IMR-90 (cell line): ENCODE data around the gene MIEF2. TPM values are rescaled to one million over a fixed set of nuclear protein-coding genes. Genes with fewer than 3 reads are reported as not detected.

Experiments used
- ATAC-seq: fragments of 200-7000 bp; cut with Tn5 transposase; 2 replicates; pipeline ENCODE4 v1.9.1; 2020; ENCODE audit warnings: low read depth, mild to moderate bottlenecking, moderate library complexity
- BruUV-seq: library from RNA; stranded (reverse); fragments of 400-500 nt; replicated peaks from 2 replicates; lab custom pipeline; 2021; lab: Mats Ljungman, UMichigan
- CTCF ChIA-PET: fragments of 300-600 bp; formaldehyde crosslinking; extraction: SDS; loops from one replicate; lab custom pipeline; 2021; ENCODE audit warnings: antibody characterized with exemption; lab: Yijun Ruan, JAX
- POLR2A ChIA-PET: fragments of 300-600 bp; sonication (Branson Sonifier 250); formaldehyde crosslinking; loops from one replicate; lab custom pipeline; 2022; ENCODE audit warnings: antibody characterized with exemption; ENCODE audit not compliant: unreplicated experiment; lab: Charles Lee
- DNase-seq: peaks from one replicate; pipeline ENCODE4 v3.0.0; 2013
- H2AFZ ChIP-seq: replicated peaks from 2 replicates; pipeline ENCODE3; 2013; ENCODE audit warnings: low read length, mild to moderate bottlenecking; ENCODE audit not compliant: poor library complexity
- H2AK5ac ChIP-seq: 2 replicates; pipeline ENCODE4 v1.6.1; 2013; ENCODE audit warnings: low read depth, low read length, inconsistent platforms
- H2AK9ac ChIP-seq: replicated peaks from 2 replicates; pipeline ENCODE3; 2013; ENCODE audit warnings: mild to moderate bottlenecking, low read depth, low read length, moderate library complexity; ENCODE audit not compliant: poor library complexity
- H2BK120ac ChIP-seq: 2 replicates; pipeline ENCODE4 v1.6.1; 2013; ENCODE audit warnings: low read depth, low read length, inconsistent platforms
- H2BK15ac ChIP-seq: 3 replicates; pipeline ENCODE4 v1.6.1; 2013; ENCODE audit warnings: low read depth, low read length, inconsistent platforms
- H2BK20ac ChIP-seq: 2 replicates; pipeline ENCODE4 v1.6.1; 2013; ENCODE audit warnings: low read depth, mild to moderate bottlenecking, inconsistent platforms, low read length, moderate library complexity
- H2BK5ac ChIP-seq: 2 replicates; pipeline ENCODE4 v1.6.1; 2013; ENCODE audit warnings: mild to moderate bottlenecking, low read depth, low read length, inconsistent platforms; ENCODE audit not compliant: poor library complexity, severe bottlenecking
- H3K14ac ChIP-seq: replicated peaks from 2 replicates; pipeline ENCODE4 v1.6.1; 2013; ENCODE audit warnings: low read depth, low read length, inconsistent platforms
- H3K18ac ChIP-seq: 2 replicates; pipeline ENCODE4 v1.6.1; 2013; ENCODE audit warnings: low read depth, low read length, control low read depth
- H3K23ac ChIP-seq: 2 replicates; pipeline ENCODE4 v1.6.1; 2013; ENCODE audit warnings: low read depth, low read length, inconsistent platforms
- H3K27ac ChIP-seq: 2 replicates; pipeline ENCODE4 v1.5.1; 2013; ENCODE audit warnings: mild to moderate bottlenecking, control low read depth, low read length; ENCODE audit not compliant: insufficient read depth
- H3K27me3 ChIP-seq: 2 replicates; pipeline ENCODE4 v1.6.1; 2013; ENCODE audit warnings: low read length; ENCODE audit not compliant: control insufficient read depth, insufficient read depth
- H3K36me3 ChIP-seq: 2 replicates; pipeline ENCODE4 v1.6.1; 2013; ENCODE audit warnings: low read length, mixed read lengths; ENCODE audit not compliant: control insufficient read depth, insufficient read depth
- H3K4ac ChIP-seq: 2 replicates; pipeline ENCODE4 v1.6.1; 2013; ENCODE audit warnings: low read depth, low read length, inconsistent platforms
- H3K4me1 ChIP-seq: 2 replicates; pipeline ENCODE4 v1.6.1; 2013; ENCODE audit warnings: low read length, mixed read lengths; ENCODE audit not compliant: control insufficient read depth, insufficient read depth
- H3K4me2 ChIP-seq: 2 replicates; pipeline ENCODE4 v1.6.1; 2013; ENCODE audit warnings: low read depth, mild to moderate bottlenecking, control low read depth, low read length, moderate library complexity
- H3K4me3 ChIP-seq: 2 replicates; pipeline ENCODE4 v1.5.1; 2013; ENCODE audit warnings: low read depth, mild to moderate bottlenecking, control low read depth, low read length, moderate library complexity; ENCODE audit not compliant: insufficient read depth
- H3K56ac ChIP-seq: 2 replicates; pipeline ENCODE4 v1.6.1; 2013; ENCODE audit warnings: low read length, inconsistent platforms; ENCODE audit not compliant: insufficient read depth; ENCODE audit errors: extremely low read depth
- H3K79me1 ChIP-seq, 2 experiments: 2 replicates each; pipeline ENCODE4 v1.6.1; 2013; ENCODE audit warnings: low read length in 2 of 2, inconsistent platforms in 1 of 2, low read depth in 1 of 2
- H3K9ac ChIP-seq: 2 replicates; pipeline ENCODE4 v1.6.1; 2013; ENCODE audit warnings: low read depth, low read length, control low read depth
- H3K9me1 ChIP-seq: 2 replicates; pipeline ENCODE4 v1.6.1; 2013; ENCODE audit warnings: low read length, inconsistent platforms; ENCODE audit not compliant: insufficient read depth
- H3K9me3 ChIP-seq: 2 replicates; pipeline ENCODE4 v1.6.1; 2013; ENCODE audit warnings: low read length; ENCODE audit not compliant: control insufficient read depth, insufficient read depth
- H4K20me1 ChIP-seq: 2 replicates; pipeline ENCODE4 v1.6.1; 2013; ENCODE audit warnings: low read length, inconsistent platforms; ENCODE audit not compliant: insufficient read depth
- H4K5ac ChIP-seq: 2 replicates; pipeline ENCODE4 v1.6.1; 2013; ENCODE audit warnings: mild to moderate bottlenecking, low read depth, low read length, control low read depth
- H4K8ac ChIP-seq, 2 experiments: 2 replicates each; pipeline ENCODE4 v1.6.1; 2013; ENCODE audit warnings: low read depth in 2 of 2, low read length in 2 of 2, control low read depth in 1 of 2, inconsistent platforms in 1 of 2
- H4K91ac ChIP-seq: 2 replicates; pipeline ENCODE4 v1.6.1; 2013; ENCODE audit warnings: low read depth, low read length, inconsistent platforms; ENCODE audit not compliant: insufficient read depth
- CEBPB ChIP-seq: IDR thresholded peaks from 2 replicates; pipeline ENCODE4 v1.6.1; 2012; ENCODE audit warnings: low read depth, low read length, improper control_type of control experiment
- CTCF ChIP-seq: conservative IDR thresholded peaks from 2 replicates; pipeline ENCODE4 v1.5.1; 2012; ENCODE audit warnings: mild to moderate bottlenecking, low read depth, low read length, improper control_type of control experiment
- ELK1 ChIP-seq: fragments of 150-350 bp; IDR thresholded peaks from 2 replicates; pipeline ENCODE4 v1.6.1; 2016; ENCODE audit warnings: low read depth, mild to moderate bottlenecking, low read length, moderate library complexity, borderline replicate concordance
- MAZ ChIP-seq: IDR thresholded peaks from 2 replicates; pipeline ENCODE4 v1.6.1; 2012; ENCODE audit warnings: low read depth, mild to moderate bottlenecking, low read length, improper control_type of control experiment, moderate library complexity, borderline replicate concordance
- NFE2L2 ChIP-seq: fragments of 150-350 bp; IDR thresholded peaks from 2 replicates; pipeline ENCODE4 v1.6.1; 2016; ENCODE audit warnings: low read depth, mild to moderate bottlenecking, low read length
- RCOR1 ChIP-seq: IDR thresholded peaks from 2 replicates; pipeline ENCODE4 v1.6.1; 2012; ENCODE audit warnings: mild to moderate bottlenecking, low read length, improper control_type of control experiment; ENCODE audit not compliant: insufficient replicate concordance
- SMC3 ChIP-seq: fragments of 150-350 bp; IDR thresholded peaks from 2 replicates; pipeline ENCODE4 v1.6.1; 2016; ENCODE audit warnings: low read depth, mild to moderate bottlenecking, antibody characterized with exemption, low read length, moderate library complexity
- WGBS, 2 experiments: methylation state at CpG; one replicate each; pipeline versions ENCODE4 v1.1.5 to v1.1.7; 2013; ENCODE audit warnings: missing lambda C conversion rate in 2 of 2; ENCODE audit not compliant: insufficient read length in 1 of 2; ENCODE audit errors: extremely low coverage in 2 of 2; 5-methylcytosine and 5-hydroxymethylcytosine counted together
- dilution Hi-C: fragments of 300-500 bp; cut with HindIII; formaldehyde crosslinking; loops from one replicate; pipeline ENCODE4 v1.14.3; 2018; ENCODE audit warnings: low sequenced_read_pairs; ENCODE audit not compliant: unreplicated experiment
- in situ Hi-C: fragments of 300-500 bp; cut with MboI; formaldehyde crosslinking; loops from 3 replicates; pipeline ENCODE4 v1.14.3; 2019; ENCODE audit warnings: low sequenced_read_pairs, inconsistent platforms, mixed read lengths
- intact Hi-C: fragments of 100-400 bp; cut with micrococcal nuclease; formaldehyde crosslinking; loops from 2 replicates; pipeline ENCODE4 v1.10.0; 2022
- polyA plus RNA-seq, 3 experiments: library from polyadenylated mRNA; depleted of rRNA; stranded (reverse); fragments of >200 nt; gene quantifications; 2 replicates each; pipeline ENCODE4 v1.2.3, GENCODE V29; 2012; ENCODE audit warnings: low replicate concordance in 1 of 3
- total RNA-seq: library from RNA; depleted of rRNA; stranded (reverse); fragments of >200 nt; gene quantifications from 2 replicates; pipeline ENCODE4 v1.2.3, GENCODE V29; 2012

The MIEF2 gene
- total and polyA plus RNA-seq, 2 of the 4 experiments (the other 2 are of a cell fraction): 9.1 to 26.6 TPM

- H3K9me3 ChIP-seq: no peaks in the 10 kb centered on the region
- H3K23ac ChIP-seq: no peak overlapping the region
- dilution Hi-C loops (no loop called here), intact Hi-C loops (no loop called here), in situ Hi-C loops (no loop called here)
- H2BK20ac ChIP-seq: no peak overlapping the region
- H2AK9ac ChIP-seq: no peak overlapping the region
- ChIA-PET CTCF (no interaction called here), POLR2A (interaction anchor here (0.6 kb wide), 1 partner anchor 284 kb away, joined by 9 read pairs; no protein-coding TSS in a partner anchor)
- H2AFZ ChIP-seq: peak overlapping the region; percentile 21
- no peak overlapping the region for H3K4ac ChIP-seq
- no peak overlapping the region for H3K27ac ChIP-seq
- no peaks in the 10 kb centered on the region for H3K9me1 ChIP-seq
- no peaks in the 10 kb centered on the region for H3K27me3 ChIP-seq
- H2BK15ac ChIP-seq: no peak overlapping the region
- no peak overlapping the region for H3K9ac ChIP-seq
- DNase-seq: no peak
- peaks cover 5% of the 10 kb centered on the region for H3K4me1 ChIP-seq
- H3K14ac ChIP-seq: no peak overlapping the region
- no peak overlapping the region for H4K8ac ChIP-seq
- H4K20me1 ChIP-seq: peaks cover 2% of the 10 kb centered on the region
- H3K4me3 ChIP-seq: no peak overlapping the region
- H2AK5ac ChIP-seq: no peak overlapping the region
- H3K18ac ChIP-seq: no peak overlapping the region
- H3K4me2 ChIP-seq: no peak overlapping the region
- no TSS peak for BruUV-seq
- 83% methylated on average over 2 of the region's 18 CpGs; no CpG with 5 or more reads in 1 of the 2 experiments for WGBS, 2 experiments
- no peak for TF ChIP-seq MAZ
- no peak for TF ChIP-seq NFE2L2
- TF ChIP-seq ELK1: no peak
- no peak for TF ChIP-seq CTCF
- no peak for TF ChIP-seq SMC3
- TF ChIP-seq CEBPB: no peak
- TF ChIP-seq RCOR1: no peak
- H2BK5ac ChIP-seq: no peak overlapping the region
- H4K5ac ChIP-seq: no peak overlapping the region
- ATAC-seq: no peak
- no peak overlapping the region for H4K91ac ChIP-seq
- H3K56ac ChIP-seq: no peak overlapping the region
- H3K36me3 ChIP-seq: peaks cover 75% of the 10 kb centered on the region
- no peak overlapping the region for H2BK120ac ChIP-seq
- H3K79me1 ChIP-seq: peaks cover 0 to 13% of the 10 kb centered on the region in 2 experiments; a peak in 3 of 4 replicates
Observed at GRCh38 chr17:18238299-18238698, 22.2 kb upstream of the MIEF2 start.
